SH-SY5Y (cell line): Measurements from ENCODE around the gene ALLC.

ENCODE experiments used
- GATA2 ChIP-seq: IDR thresholded peaks from 2 replicates; pipeline ENCODE4 v1.6.1; 2011; ENCODE audit warnings: mild to moderate bottlenecking, low read depth, low read length
- GATA3 ChIP-seq: IDR thresholded peaks from 2 replicates; pipeline ENCODE4 v1.6.1; 2011; ENCODE audit warnings: low read depth, mild to moderate bottlenecking, low read length, moderate library complexity

ALLC gene

GRCh38 chr2:3625186-3625585, 32.8 kb upstream of the ALLC start:
- no peak for TF ChIP-seq GATA2
- no peak for TF ChIP-seq GATA3

DNA sequence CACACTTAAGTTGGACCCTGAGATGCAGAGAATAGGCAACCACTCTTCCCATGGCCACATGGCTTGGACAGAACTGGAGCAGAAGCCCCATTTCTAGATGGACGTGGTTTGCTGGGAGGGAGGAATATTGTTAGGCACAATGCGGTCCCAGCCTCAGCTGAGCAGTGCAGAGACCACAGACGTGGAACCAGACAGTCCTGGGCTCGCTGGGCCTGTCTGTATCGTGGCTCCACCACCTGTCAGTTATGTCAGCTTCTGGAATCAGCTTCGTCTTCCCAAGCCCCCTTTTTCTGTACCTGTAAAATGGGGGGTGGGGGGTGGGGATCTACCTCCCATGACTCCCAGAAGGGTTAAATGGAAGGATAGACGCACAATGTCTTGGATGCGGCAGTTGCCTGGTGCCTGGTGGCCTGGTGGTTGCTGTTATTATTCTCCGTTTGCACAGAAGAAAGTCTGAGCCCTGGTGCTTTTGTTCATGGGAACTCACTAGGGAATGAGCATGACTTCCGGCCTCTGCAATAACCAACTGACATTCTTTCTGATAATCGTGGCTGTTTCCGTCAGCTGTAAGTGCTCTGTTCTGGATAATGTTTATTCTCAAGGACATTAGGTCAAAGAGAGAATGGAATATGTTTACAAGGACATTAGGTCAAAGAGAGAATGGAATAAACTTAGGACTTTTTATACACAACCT, 31.7 kb upstream of the ALLC start:
- no peak for TF ChIP-seq GATA3
- no peak for TF ChIP-seq GATA2

- TF ChIP-seq GATA2: no peak
- no peak for TF ChIP-seq GATA3
Measured at GRCh38 chr2:3626812-3627499, 31.0 kb upstream of the ALLC start.

DNA sequence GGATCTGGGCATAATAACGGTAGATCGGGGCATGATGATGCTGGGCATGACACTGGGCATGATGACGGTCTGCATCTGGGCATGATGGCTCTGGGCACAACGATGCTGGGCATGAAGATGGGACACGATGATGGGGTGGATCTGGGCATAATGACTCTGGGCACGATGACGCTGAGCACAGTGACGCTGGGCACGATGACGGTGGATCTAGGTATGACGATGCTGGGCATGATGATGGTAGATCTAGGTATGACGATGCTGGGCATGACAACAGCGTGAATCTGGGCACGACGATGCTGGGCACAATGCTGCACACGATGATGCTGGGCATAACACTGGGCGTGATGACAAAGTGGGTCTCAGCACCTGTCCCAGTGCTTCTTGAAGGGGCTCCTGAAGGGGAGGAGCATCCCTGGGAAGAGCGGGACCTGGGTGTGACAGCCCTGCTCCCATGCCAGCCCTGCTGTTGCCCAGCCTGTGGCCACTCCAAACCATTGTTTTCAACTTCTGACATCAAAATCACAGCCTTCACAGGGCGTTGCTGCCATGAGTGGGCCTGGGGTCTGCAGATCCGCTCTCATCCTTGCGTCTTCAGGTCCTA, 30.4 kb upstream of the ALLC start:
- TF ChIP-seq GATA3 (no peak), GATA2 (no peak)

- TF ChIP-seq GATA3 (no peak), GATA2 (no peak)
Measured at GRCh38 chr2:3628241-3628679, 29.7 kb upstream of the ALLC start.

- no peak for TF ChIP-seq GATA2
- TF ChIP-seq GATA3: no peak
Measured at GRCh38 chr2:3628800-3629199, 29.2 kb upstream of the ALLC start.

GRCh38 chr2:3630631-3631030, 27.4 kb upstream of the ALLC start:
- TF ChIP-seq GATA2 (no peak), GATA3 (no peak)

DNA sequence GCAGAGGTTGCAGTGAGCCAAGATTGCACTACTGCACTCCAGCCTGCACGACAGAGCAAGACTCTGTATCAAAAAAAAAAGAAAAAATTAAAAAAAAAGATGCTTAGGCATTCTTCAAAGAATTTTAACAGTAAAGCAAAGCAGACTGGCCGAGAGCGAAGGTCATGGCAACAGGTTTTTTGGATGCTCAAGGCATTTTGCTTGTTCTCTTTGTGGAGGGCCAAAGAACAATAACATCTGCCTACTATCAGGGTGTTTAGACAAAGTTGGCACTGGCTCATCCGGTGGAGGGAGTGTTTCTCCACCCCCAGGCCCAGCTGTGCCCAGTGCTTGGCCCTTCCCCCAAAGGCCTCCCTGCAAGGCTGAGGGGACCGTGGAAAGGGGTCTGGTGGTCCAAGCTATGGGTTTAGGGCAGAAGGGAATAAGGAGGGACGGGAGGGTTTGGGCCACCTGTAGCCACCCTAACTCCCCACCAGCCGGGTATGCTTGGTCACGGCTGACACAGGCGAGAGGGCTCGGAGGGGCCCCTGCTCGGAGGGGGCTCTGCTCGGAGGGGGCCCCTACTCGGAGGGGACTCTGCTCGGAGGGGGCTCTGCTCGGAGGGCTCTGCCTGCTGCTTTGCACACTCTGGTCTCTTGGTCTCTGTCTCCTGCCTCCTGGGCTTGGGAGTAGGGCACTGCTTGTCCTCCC, 26.7 kb upstream of the ALLC start:
- TF ChIP-seq GATA3 (no peak), GATA2 (no peak)

DNA sequence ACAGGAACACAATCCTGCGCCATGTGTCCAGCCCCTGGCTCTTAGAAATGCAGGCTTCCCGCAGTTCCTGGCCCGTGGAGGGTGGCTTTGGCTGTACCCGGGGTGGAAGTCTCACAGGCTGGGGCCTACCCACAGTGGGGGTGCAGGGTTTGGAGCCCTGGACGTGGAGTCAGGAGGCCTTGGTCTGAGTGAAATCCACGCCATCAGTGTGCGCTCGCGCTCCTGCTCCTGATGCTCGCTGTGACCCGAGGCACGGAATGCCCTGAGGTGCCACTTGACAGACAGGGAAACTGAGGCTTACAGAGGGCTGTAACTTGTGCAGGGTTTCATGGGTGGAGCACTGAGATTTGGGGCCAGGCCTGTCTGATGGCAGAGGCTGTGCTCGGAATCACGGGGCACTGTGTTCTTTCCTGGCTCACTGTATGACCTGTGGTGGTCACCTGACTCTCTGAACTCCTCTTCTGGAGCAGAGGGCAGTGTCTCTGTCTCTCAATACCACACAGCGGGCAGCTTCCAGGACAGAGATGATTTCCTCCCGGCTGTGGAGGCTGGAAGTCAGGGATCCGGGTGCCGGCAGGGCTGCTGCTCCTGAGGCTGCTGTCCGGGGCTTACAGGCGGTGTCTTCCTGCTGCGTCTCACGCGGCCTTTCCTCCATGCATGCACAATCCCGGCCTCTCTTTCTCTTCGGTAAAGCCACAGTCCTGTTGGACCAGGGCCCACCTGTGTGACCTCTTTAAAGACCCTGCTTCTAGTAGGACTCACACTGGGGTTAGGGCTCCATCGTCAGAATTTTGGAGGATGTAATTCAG, 25.9 kb upstream of the ALLC start:
- TF ChIP-seq GATA2: no peak
- no peak for TF ChIP-seq GATA3

GRCh38 chr2:3633089-3633981, 24.7 kb upstream of the ALLC start:
- no peak for TF ChIP-seq GATA3
- no peak for TF ChIP-seq GATA2

DNA sequence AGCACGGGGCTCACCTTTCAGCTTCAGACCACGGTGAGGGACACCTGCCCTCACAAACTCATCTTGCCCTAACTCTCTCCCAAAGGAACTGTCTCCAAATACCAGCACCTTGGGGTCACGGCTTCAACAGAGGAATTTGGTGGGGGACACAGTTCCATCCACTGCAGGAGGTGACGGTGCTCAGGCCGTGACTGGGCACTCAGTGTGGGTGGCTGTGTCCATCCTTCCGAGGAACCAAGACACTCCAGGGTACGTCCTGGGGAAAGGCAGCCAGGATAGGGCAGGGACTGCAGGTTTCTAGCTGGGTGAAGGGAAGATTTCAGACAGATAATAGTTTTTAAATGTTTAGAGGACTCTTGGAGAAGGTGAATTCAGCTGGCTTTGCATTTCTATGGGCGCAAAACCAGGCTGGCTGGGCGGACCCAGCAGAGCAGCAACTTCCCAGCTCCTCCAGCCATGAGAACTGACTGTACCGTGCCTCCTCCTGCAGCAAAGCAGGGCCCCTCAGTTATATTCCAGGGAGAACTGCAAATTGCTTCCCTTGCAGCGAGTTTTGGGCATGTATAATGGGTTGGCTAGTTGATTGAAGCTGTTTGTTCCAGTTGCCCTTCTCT, 23.9 kb upstream of the ALLC start:
- TF ChIP-seq GATA2 (no peak), GATA3 (no peak)

DNA sequence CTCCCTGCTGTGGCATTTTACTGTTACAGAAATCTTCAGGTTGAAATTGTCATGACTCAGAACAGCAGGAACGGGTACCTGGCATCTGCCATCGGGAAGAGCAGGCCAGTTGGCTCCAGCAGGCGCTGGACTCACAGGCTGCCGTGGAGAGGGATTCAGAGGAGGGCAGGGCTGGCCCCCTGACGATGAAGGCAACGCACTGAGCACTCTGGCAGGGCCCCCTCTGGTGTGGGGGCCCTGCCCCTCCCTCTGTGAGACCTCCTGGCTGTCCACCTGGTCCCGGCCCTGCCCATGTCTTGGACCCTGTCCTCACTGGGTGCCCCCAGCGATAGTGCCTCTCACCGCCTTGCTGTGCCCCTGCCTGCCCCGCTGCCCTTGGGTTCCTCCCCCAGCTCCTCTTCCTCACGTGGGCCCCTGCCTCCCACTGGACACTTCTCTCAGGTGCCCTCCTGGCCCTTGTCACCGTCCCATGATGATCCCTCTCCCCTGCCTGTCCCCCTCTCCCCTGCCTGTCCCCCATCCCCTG, 23.3 kb upstream of the ALLC start:
- TF ChIP-seq GATA3: no peak
- TF ChIP-seq GATA2: no peak
